NCI-H2196 treated with DMSO at 0.1 percent for 48 hours (cell line): ENCODE data around the gene ASMTL.

Experiments used
- DNase-seq: peaks from one replicate; lab custom pipeline; 2025; ENCODE audit not compliant: unreplicated experiment; lab: John Stamatoyannopoulos, UW

The ASMTL gene

DNA sequence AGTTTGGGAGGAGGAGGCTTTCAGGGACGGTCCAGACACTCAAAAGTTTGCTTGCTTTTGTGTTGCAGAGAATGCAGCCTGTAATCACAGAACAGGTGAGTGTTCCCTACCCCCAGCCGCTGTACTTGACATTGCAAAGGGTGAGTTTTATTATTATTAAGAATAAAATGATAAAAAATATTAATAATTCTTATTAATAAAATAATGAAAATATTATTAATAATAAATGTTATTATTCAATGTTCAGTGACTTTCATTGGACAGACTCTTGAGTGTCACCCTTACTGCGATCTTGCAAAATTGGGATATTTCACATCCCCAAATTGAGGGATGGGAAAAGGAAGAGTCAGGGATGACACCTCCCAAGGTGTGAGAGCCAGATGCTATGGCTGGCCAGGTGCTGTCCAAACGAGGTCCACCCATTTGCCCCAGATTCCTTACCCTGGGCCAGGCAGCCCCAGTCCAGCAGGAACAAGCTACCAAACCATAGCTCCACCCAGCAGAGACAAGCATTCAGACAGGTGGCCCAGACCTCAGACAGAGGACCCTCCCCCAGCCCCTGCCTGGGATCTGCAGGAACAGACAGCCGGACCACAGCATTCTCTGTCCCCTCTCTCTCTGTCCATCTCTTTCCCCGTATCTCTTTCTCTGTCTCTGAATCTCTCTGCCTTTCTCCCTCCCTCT is 93.8 kb downstream of the ASMTL start:
- no peak for DNase-seq

GRCh38 chrX:1357993-1358392 is 94.7 kb downstream of the ASMTL start:
- no peak for DNase-seq

DNA sequence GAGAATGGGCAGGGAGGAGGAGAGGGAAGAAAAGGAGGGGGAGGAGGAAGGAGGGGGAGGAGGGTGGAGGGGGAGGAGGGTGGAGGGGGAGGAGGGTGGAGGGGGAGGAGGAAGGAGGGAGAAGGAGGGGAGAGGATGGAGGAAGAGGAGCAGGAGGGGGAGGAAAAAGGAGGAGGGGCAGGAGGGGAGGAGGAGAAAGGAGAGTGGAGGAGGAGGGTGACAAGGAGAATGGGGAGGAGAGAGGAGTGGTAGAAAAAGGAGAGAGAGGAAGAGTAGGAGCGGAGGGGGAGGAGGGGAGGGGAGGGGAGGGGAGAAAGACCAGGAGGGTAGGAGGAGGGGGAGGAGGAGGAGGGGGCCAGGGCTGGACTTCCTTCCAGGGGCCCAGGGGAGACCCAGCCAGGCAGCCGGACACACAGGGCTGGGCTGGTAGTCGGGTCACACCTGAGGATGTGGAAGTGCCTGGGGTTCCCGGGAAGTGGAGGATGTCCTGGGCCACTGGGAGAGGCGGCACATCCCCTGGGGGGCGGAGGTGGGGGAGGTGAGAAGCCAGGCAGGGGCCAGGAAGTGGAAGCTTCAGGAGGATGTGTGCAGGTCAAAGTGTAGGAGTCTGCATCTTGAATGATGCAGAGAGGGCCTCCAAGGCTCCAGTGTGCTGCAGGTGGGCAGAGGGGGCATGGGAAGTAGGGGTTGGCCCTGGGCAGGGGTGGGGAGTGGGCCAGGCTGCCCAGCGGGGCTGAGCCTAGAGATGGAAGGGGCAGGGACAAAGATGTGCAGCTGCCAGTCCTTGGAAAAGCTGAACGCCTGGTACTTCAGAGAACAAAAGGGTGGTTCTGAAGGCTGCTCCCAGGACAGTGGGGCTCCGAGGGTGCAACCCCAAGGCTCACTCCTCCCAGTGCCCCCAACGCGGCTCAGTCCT is 97.3 kb downstream of the ASMTL start:
- DNase-seq: no peak

GRCh38 chrX:1354036-1355019 is 98.4 kb downstream of the ASMTL start:
- no peak for DNase-seq
